Epidermal melanocyte (primary cell): ENCODE results near the gene P2RY8.
"Not testable (repeated sequence)": the region's sequence is repeated elsewhere in the genome, so short reads cannot be mapped to it uniquely, and the experiment has no call there.

Source experiments
- DNase-seq: peaks from one replicate; pipeline ENCODE4 v3.0.0; 2011; ENCODE audit warnings: low spot score; ENCODE audit not compliant: insufficient read length

The P2RY8 gene

GRCh38 chrX:1520350-1520749 is 16.6 kb downstream of the P2RY8 start:
- no peak for DNase-seq

DNA sequence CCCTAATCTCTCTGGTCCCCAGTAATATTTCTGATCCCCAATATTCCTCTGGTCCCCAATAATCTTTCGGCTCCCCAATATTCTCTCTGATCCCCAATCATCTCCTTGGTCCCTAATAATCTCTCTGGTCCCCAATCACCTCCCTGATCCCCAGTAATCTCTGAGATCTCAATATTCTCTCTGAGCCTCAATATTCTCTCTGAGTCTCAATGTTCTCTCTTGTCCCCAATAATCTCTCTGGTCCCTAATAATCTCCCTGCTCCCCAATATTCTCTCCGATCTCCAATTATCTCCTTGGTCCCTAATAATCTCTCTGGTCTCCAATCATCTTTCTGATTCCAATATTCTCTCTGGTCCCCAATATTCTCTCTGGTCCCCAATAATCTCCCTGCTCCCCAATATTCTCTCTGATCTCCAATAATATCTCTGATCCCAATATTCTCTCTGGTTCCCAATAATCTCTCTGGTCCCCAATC is 17.9 kb downstream of the P2RY8 start:
- DNase-seq, result no peak

GRCh38 chrX:1518512-1518911 is 18.5 kb downstream of the P2RY8 start:
- no peak for DNase-seq

DNA sequence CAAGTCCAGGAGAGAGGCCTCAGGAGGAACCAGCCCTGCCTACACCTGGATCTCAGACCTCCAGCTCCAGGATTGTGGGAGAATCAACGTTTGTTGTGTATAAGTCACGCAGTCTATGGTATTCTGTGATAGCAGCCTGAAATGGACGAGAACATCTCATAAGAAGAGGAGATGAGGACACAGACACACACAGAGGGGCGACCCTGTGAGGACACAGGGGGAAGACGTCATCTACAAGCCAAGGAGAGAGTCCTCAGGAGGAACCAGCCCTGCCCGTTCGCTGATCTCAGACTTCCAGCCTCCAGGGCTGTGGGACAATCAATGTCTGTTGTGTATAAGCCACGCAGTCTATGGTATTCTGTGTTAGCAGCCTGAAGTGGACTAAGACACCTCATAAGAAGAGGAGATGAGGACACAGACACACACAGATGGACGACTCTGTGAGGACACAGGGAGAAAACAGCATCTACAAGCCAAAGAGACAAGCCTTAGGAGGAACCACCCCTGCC is 20.3 kb downstream of the P2RY8 start:
- DNase-seq, result no peak

- DNase-seq, result no peak
Observed at GRCh38 chrX:1511829-1512228, 25.2 kb downstream of the P2RY8 start.

GRCh38 chrX:1511150-1511549 is 25.8 kb downstream of the P2RY8 start:
- no peak for DNase-seq

- no peak for DNase-seq
Observed at GRCh38 chrX:1507511-1508463, 29.2 kb downstream of the P2RY8 start.

- no peak for DNase-seq
Observed at GRCh38 chrX:1506916-1507315, 30.1 kb downstream of the P2RY8 start.

DNA sequence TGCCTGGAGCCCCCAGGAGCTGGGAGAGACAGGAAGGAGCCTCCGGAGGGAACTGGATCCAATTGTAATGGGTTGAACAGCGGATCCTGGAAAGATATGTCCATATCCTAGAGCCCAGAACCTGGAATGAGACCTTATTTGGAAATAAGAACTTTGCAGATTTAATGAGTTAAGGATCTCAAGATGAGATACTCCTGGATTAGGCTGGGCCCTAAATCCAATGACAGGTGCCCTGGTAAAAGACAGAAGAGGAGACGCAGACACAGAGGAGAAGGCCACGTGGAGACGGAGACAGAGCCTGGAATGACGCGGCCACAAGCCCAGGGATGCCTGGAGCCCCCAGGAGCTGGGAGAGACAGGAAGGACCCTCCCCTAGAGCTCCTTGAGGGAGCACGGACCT is 34.1 kb downstream of the P2RY8 start:
- no peak for DNase-seq

- no peak for DNase-seq
Observed at GRCh38 chrX:1502241-1502640, 34.7 kb downstream of the P2RY8 start.

- no peak for DNase-seq
Observed at GRCh38 chrX:1500701-1501624, 36.0 kb downstream of the P2RY8 start.

DNA sequence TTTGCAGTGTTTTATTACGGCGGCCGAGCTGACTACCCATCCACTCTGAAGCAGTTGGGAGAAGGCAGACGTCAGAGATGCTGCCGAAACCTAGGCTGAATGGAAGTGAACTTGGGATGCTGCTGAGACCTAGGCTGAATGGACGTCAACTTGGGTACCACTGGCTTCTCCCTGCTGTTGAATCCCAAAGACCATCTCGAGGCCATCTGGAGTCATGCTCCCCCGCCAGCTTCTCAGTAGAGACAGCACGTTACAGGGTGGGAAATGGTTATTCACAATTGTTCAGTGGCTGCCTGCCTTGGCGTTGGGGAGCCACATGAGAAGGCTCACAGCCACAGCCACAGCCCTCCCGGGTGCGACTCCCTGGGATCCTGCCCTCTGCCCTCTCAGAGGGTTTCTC is 40.9 kb downstream of the P2RY8 start:
- DNase-seq, result no peak

- DNase-seq, result no peak
Observed at GRCh38 chrX:1493877-1494510, 43.0 kb downstream of the P2RY8 start.

DNA sequence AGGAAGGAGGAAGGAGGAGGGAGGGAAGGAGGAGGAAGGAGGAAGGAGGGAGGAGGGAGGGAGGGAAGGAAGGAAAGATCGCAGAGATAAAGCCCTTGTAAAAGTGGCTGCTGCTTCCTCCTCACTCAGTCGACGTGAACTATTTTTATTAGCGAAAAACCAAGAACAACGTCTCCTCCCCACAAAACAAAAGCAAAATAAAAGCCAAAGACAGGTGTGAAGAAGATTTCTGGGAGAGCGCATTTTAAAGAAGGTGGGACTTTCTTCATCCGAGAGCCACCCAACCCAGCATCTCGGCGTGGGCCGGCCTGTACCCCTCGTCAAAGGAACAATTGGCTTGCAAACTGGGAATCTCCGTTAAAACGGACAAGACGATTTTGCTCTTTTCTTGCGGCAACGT is 43.6 kb downstream of the P2RY8 start:
- no peak for DNase-seq

GRCh38 chrX:1492421-1493012 is 44.5 kb downstream of the P2RY8 start:
- no peak for DNase-seq

GRCh38 chrX:1491851-1492349 is 45.1 kb downstream of the P2RY8 start:
- no peak for DNase-seq

- DNase-seq, result not testable (repeated sequence)
Observed at GRCh38 chrX:1491248-1491647, 45.7 kb downstream of the P2RY8 start.

DNA sequence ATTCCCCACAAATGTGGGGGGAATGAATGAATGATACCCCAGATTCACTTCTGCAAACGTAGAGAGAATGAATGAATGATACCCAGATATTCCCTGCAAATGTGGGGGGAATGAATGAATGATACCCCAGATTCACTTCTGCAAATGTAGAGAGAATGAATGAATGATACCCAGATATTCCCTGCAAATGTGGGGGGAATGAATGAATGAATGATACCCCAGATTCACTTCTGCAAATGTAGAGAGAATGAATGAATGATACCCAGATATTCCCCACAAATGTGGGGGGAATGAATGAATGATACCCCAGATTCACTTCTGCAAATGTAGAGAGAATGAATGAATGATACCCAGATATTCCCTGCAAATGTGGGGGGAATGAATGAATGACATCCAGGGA is 46.3 kb downstream of the P2RY8 start:
- DNase-seq, result not testable (repeated sequence)

DNA sequence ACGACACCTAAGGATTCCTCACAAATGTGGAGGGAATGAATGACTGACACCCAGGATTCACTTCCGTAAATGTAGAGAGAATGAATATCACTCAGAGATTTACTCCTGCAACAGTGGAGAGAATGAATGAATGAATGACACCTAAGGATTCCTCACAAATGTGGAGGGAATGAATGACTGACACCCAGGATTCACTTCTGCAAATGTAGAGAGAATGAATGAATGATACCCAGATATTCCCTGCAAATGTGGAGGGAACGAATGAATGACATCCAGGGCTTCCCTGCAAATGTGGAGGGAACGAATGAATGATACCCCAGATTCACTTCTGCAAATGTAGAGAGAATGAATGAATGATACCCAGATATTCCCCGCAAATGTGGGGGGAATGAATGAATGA is 47.6 kb downstream of the P2RY8 start:
- not testable (repeated sequence) for DNase-seq

- no peak for DNase-seq
Observed at GRCh38 chrX:1488745-1489144, 48.2 kb downstream of the P2RY8 start.

DNA sequence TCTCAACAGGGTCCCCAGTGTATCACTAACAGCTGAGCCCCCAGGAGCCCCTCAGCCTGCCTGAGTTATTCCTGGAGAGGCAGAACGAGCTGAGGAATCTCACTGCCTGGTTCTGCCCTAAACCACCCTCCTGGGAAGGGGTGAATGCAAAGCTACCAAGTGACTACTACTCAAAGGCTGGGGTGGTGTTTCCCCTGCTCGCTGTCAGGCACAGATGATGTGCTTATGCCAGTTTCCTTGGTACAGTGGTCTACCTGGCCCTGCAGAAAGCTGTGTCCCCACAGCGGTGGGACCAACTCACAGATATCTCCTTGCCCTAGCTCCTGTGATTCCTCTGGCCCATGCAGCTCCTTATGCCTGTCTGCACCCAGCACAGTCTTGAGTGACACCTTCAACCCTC is 48.8 kb downstream of the P2RY8 start:
- no peak for DNase-seq
